Kidney capillary endothelial cell (primary cell): ENCODE measurements around the gene CCDC158.
"Not testable (repeated sequence)": the region's sequence is repeated elsewhere in the genome, so short reads cannot be mapped to it uniquely, and the experiment has no call there.

Source experiments
- DNase-seq: peaks from one replicate; pipeline ENCODE4 v3.0.0-alpha.2; 2018; ENCODE audit warnings: low spot score

Gene CCDC158

DNA sequence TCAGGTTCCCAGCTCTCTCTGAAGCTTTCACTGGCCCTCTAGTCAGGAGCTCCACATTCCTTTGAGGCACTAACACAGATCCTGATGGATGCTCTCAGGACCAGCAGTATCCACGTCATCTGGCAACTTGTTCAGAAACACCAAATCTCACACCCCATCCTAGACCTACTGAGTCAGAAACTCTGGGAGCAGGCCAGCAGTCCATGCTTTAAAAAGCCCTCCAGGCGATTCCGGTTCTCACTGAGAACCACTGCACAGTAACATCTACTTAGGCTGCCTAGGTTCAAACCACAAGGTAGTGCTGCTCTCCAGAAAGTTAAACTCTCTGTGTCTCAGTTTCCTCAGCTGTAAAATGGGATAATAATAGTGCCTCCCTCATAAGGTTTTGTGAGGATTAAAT, 55.3 kb downstream of the CCDC158 start:
- DNase-seq, result no peak

DNA sequence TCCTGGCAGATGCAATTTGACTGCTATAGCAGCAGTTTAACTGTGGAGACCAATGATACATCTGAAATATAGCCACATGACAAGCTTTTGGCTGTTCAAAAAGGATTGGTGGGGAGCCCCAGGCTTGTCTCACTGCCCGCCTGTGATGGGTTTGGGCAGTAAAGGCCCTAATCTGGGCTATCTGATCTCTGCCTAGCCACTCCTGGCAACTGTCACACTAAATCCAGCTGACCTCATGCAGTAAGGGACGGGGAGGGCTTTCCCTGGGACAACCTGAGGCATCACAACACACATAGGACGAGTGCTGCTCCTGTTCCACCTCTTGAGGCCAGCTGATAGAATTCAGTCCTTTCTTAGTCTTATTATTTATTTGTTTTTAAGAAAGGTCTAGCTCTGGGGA, 56.2 kb downstream of the CCDC158 start:
- no peak for DNase-seq

DNA sequence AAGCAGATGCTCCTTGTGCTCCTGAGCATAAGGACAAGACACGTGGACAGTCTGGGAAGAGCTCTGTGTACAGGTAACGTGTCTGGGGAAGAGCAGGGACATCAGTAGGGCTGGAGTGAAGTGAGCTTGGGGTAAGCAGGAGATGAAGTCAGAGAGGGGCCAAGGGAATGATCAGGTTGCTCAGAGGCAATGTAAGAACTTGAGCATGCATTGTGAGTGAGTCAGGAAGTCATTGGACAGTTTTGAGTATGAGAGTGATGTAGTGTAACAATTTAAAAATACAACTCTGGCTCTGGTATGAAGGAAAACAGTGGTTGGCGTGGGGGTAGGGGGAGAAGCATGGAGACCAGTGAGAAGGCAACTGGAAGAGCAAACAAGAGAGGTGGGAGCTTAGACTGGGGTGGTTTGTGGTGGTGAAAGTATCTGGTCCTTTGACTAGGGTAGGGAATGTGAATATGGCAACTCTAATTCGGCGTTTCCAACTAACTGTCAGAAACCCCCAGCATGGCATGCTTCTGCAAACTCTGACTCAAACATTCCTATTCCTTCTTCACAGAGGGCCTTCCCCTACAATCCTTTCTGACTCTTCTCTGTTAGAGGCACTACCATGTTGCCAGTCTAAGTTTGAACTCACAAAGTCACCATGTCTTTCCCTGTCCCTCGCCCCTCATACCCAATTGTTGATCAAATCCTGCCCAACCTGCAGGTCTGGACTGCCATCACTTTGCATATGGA, 57.2 kb downstream of the CCDC158 start:
- no peak for DNase-seq

DNA sequence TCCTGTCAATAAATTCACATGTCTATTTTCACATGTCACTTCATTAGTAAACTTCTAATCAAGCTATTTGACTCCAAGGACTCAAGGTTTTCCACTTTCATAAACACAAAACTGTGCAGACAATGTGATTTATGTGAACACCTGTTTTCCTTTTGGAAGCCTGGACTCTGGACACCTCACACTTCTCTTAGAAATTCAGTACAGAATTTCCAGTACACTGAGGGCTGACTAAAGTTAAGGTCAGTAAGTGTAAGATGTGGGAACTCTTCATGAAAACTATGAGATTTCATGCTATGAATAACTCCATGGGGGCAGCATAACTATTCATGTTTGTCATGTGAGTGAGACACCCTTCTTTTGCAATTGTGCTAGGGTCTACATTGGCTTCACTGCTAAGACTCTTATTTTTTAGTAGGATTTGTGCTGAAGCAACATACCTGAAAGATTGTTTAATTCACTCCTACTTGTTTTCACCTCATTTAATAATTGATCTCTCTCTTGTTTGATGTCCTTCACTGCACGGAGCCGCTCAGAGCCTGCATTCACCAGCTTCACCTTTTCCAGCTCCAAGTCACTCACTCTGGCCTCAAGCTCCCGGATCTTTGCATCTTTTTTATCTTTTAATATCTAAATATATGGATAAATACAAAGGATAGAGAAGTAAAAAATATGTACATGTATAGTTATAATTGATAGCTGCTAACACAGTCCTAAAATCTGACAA, 59.1 kb downstream of the CCDC158 start:
- no peak for DNase-seq

DNA sequence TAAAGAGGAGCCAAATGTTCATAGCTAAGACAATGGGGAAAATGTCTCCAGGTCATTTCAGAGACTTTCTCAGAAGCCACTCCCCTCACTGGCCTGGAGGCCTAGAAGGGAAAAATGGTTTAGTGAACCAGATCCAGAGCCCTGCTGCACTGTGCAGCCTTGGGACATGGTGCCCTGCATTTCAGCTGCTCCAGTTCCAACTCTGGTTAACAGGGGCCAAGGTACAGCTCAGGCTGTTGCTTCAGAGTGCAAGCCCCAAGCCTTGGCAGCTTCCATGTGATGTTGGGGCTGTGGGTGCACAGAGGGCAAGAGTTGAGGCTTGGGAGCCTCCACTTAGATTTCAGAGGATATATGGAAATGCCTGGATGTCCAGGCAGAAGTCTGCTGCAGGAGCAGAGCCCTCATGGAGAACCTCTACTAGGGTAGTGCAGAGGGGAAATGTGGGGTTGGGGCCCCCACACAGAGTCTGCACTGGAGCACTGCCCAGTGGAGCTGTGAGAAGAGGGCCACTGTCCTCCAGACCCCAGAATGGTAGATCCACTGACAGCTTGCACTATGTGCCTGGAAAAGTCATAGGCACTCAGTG, 61.0 kb downstream of the CCDC158 start:
- not testable (repeated sequence) for DNase-seq

DNA sequence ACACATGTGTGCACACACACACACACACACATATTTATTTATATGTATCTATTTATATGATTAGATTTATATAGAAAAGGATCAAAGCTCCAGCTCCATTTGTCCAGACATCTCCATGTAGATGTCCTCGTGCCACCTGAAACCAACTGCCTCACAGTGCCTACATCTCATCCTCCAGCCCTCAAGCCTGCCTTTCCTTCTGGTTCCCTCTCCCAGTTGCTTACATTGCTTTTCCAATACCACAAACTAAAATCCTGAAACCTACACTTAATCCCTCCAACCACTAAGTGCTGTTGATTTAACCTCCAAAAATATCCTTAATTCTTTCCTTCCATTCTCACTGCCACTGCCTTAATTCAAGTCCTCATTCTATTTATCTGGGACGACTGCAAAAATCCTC, 63.0 kb downstream of the CCDC158 start:
- DNase-seq, result no peak

DNA sequence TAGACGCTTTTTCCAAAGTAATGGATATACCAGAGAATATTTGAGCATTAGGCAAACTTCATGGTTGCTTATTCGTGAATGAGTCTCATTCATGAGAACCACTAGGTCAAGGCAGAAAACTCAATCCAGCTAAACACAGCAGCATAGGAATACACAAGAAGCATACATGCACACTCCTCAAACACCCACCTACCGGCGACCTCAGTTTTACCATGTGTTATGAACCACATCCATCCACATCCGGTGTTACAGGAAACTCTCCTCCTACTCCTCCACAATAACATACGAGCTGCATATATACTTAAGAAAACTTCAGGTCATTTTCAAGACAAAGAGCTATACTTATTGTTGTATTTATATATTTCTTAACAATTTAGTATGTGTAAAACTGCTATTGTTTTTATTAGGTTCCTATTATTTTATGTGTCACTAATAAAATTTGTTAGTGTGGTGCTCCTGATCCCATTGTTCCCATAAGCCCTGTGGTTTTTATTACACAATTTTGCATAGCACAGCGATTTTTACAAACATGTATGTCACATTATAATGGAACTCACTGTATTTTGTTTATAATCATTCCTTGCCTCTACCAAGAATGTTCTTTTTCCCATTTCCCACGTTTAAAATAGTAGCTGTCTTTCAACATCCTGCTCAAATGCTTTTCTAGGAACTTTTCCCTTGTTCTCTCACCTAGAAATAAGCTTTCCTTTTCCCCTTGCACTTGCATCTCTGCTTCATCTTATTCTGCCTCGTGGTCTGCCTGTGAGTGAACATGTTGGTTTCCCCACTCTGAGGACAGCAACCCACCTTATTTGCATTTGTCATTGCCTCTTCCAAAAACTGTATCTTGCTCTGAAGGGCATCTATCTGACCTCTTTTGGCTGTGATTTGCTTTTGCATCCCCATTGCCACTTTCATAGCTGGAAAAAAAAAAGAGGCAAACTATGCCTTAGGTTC, 66.1 kb downstream of the CCDC158 start:
- DNase-seq, result no peak

DNA sequence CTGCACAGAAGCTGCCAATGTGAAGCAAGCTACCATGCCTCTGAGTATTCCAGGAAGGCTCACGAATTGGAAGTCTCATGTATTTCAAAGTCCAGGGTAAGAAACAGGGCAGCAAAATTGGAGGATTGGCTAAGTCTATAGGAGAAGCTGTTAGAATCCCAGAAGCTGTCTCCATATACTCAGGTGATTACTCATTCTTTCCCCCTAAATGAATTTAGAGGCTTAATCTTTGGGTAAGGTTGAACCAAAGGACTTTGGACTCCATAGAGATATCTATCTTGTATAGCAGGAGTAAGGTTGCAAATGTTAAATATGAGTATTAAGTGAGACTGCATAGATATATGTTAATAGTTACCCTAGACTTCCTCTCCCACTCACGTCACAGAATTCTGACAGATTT, 78.1 kb downstream of the CCDC158 start:
- no peak for DNase-seq

DNA sequence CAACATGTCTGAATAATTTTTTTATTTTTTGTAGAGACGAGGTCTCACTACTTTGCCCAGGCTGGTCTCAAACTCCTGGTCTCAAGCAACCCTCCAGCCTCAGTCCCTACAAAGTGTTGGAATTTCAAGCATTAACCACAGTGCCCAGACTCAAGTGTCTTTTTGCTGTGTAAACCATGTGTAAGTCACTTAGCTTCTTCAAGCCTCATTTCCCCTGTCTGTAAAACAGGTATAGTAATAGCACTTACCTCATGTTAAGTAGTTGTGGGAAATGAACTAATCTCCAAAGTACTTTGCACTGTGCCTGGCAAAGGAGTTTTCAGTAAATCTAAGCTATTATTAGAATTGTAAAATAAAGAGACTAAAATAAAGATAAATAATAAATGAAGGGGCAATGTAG, 78.8 kb downstream of the CCDC158 start:
- no peak for DNase-seq

DNA sequence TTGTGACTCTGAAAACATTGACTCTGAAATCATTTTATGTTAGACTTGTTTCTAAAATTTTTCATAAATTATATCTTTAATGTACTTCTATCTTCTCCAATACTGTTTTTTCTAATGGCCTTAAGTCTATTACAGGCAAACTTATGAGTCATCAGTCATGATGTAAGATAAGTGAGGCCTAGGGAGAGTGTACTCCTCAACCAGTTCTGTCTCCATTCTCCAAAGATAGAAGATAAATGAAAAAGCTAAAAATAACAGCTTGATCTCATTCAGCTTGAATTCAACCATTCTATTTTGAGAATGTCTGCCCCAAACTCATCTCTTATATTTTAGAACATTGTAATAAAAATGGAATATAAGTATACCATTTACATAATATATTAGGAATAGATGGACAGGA, 79.9 kb downstream of the CCDC158 start:
- no peak for DNase-seq

DNA sequence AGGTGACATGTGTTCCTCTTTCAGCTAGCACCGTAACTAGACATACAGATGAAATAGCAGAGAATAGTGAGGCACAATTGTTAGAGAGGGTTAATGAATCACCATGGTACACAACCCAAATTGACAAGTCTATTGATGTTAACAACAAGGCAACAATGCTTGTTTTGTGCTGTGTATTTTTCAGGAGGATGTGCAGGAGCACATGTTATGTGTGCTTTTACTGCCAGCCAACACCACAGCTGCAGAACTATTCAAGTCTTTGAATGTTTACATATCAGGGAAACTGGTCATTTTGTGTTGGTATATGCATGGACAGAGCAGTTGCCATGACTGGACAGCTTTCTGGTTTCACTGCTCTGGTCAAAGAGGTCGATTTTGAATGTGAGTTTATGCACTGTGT, 81.6 kb downstream of the CCDC158 start:
- no peak for DNase-seq

DNA sequence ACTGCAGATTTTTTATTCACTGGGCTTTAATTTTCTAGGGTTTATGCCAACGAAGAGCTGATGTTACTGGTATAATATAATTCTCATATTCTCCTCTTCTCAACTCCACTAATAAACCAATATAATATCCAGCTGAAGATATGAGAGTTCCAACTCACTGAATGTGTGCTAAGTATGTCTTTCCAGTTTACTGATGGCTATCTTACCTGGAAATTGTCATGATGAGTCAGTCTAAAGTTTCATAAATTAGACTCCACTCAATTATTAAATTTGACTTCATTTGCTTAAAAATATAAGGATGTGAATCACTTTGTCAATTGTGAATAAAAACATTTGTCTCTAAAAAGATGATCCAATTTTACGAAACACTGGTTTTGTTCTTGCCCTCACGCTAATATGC, 86.1 kb downstream of the CCDC158 start:
- DNase-seq, result no peak

DNA sequence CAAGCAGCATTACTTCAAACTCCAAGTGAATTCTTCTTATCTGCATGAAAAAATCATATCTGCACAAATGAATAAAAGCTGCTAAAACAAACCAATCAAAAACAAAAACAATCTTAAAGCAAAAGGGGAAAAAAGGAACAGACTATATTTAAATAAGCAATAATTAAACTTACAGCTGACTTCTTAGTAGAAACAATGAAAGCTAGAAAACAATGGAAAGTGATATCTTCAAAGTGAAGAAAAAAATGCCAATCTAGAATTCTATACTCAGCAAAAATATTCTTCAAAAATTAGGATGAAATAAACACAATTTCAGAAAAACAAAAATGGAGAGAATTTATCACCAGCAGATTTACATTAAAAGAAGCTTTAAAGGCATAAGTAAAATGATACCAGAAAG, 94.4 kb downstream of the CCDC158 start:
- no peak for DNase-seq

DNA sequence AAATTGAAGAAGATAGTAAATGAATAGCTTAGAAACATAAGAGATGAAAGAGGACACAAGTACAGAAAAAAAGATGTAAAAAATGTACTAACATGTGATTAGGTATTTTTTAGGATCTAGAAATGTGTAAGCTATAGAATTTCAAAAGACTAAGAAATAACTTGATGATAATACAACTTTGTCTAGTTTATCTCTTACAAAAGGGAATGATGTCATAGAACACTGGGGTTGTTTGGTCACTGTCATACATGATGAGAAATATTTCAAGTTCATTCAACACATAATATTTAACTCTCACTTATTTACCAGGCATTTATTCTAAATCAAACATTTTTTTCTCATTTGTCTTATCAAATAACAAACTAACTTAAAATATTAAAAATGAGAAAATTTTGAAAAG, 95.9 kb downstream of the CCDC158 start:
- DNase-seq, result no peak

DNA sequence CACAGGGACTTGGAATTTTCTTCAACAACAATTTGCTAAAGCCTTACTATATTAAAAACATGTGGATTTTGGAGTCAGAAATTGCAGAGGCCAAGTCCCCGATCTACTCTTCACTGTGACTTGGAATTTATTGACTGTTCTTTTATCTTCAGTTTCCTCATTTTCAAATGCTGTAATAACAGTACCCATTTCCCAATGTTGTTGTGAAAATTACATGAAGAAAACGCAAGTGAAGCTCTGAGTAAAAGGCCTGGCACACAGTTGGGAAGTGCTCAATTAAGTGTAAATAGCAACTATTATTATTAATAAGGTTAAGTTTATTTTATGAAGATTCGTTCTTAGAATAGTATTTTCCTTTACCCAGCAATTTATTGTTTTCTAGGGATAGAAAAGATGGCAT, 98.7 kb downstream of the CCDC158 start:
- no peak for DNase-seq

DNA sequence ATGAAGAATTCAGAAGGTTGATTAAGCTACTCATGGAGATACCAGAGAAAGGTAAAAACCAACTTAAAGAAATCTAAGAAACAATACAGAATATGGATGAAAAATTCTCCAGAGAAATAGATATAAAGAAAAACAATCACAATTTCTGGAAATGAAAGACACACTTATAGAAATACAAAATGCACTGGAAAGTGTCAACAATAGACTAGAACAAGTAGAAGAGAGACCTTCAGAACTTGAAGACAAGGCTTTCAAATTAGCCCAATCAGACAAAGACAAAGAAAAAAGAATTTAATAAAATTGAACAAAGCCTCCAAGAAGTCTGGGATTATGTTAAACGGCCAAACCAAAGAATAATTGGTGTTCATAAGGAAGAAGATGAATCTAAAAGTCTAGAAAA, 104.8 kb downstream of the CCDC158 start:
- DNase-seq, result no peak

DNA sequence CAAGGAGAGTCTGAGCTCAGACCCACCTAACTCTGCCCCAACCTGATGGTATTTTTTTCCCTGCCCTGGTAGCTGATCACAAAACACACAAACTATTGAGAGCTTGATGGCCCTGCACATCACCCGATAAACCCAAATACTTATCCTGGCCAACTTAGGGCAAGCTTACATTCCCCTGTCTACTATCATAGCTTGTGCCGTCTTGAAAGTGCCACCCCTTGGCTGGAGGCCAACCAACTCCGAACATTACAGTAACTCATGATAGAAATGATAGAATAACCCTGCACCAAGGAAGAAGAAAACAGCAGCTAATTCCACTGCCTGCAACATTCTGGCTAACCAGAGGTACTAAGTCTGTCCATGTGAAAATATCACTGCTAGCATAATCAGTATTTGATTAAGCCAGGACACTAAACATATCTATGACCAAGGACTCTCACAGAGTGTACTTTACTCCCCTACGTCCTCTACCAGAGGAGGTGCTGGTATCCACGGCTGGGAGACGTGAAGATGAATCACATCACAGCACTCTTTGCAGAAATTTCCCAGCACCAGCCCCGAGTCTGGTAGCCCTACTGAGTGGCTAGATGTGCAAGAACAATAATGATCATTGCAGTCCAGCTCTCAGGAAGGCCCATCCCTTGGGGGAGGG, 105.5 kb downstream of the CCDC158 start:
- no peak for DNase-seq

DNA sequence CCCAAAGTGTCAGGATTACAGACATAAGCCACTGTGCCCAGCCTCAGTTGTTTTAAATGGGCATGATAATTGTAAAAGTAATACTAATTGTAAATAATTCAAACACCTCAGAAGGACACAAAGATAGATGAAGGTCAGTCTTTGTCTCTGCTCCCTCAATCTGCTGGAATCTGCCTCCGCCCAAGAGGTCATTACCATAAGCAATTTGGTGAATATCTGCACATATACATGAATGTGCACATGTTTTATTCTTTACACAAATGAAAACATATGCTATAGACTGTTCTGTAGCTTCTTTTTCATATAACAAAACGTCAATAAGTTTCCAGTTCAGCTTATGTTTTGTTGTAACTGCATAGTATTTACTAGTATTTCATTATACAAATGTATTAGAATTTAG, 107.4 kb downstream of the CCDC158 start:
- DNase-seq, result no peak

DNA sequence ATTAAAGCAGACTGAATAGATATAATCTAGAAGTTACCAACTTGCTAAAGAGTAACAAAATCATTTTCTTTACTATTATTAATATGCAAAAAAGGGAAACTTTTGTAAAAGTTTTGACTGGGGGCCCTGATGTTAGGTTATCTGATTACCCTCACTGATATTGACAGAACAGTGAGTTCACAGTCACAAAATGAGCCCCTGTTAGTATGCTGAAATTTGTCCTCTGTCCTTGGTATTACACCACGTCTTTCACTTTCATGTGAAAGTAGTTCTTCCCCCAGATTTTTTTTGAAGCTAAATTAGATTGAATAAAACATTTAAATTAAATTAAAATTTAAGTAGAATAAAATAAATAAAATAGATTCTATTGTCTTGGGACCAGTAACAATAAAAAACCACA, 108.5 kb downstream of the CCDC158 start:
- no peak for DNase-seq

DNA sequence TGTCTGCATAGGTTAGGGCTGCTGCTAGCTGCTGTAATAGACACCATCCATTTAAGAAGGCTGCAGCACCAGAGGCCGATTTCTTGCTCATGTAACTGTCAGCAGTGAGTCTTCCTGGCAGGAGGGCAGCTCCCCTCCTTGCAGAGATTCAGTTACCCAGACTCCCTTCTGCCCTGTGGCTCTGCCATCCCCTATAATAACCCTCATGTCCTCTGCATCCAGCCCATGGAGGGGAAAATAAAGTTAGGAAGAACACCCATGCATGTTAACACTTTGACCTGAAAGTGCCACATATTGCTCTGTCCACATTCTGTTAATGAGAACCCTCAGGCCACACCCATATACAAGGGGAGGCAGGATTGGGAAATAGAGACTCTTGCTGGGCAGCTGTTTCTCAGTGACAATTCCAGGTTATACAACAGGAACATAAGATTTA, 109.0 kb downstream of the CCDC158 start:
- DNase-seq, result no peak

DNA sequence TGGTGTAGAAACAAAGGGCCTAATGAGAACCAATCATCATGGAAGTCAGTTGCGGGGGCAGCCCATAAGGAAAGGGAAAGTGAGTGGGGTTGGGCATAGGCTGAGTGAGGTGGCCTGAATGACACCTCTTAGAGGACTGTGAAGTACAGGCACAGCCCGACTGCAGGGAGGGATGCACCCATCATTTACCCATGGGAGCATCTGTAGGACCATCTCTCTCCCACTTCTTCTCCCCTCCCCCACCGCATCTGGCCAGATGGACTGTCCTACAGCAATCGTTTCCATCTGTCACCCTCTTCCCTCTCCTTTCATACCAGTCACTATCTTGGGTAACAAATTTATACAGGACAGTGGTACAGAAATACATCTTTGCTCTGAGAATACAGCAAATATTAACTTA, 110.3 kb downstream of the CCDC158 start:
- no peak for DNase-seq
